Stimulated activated CD8-positive, alpha-beta memory T cell treated with anti-CD3 and anti-CD28 coated beads, Interleukin-12 subunit alpha, Interleukin-12 subunit beta, amount 100 ng/mL, for 1 hour (primary cell): ENCODE results near the gene RSPH6A.
A peak's percentile ranks its signal among the peaks of the same experiment; 100 is the strongest.
"Not testable (repeated sequence)": the region's sequence is repeated elsewhere in the genome, so short reads cannot be mapped to it uniquely, and the experiment has no call there.

ENCODE experiments used
- DNase-seq: peaks from one replicate; pipeline ENCODE4 v3.0.0-alpha.2; 2020; ENCODE audit warnings: low read depth

RSPH6A gene

DNA sequence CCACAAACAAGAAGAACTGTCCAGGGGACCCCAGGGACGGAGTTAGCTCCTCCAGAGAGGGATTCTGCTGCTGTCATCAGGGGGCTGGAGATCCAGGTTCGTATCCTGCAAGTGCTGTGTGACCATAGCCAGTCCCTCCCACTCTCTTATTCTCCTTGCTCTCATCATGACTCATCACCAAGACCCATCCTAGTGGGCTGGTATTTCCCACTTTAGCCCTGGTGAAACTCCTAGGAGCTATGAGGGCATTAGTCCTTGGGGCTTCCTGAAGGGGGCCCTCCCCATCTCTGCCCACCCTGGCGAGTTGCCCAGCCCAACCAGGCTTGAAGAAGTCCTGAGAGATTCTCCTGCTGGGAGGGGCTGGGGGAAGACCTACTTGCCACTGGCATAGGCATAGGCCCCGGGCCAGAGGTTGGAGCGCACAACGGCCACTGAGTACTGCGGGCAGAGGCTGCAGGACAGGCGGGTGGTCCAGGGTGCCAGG, 15.0 kb downstream of the RSPH6A start:
- no peak for DNase-seq

DNA sequence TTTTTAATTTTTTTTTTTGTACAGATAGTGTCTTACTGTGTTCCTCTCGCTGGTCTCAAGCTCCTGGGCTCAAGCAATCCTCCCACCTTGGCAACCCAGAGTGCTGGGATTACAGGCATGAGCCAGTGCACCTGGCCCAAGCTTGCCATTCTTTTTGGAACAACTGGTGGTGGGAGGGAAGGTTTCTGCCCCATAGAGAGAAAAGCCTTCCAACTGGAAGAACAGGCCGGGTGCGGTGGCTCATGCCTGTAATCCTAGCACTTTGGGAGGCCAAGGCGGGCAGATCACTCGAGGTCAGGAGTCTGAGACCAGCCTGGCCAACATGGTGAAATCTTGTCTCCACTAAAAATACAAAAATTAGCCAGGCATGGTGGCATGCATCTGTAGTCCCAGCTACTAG, 15.6 kb downstream of the RSPH6A start:
- not testable (repeated sequence) for DNase-seq

DNA sequence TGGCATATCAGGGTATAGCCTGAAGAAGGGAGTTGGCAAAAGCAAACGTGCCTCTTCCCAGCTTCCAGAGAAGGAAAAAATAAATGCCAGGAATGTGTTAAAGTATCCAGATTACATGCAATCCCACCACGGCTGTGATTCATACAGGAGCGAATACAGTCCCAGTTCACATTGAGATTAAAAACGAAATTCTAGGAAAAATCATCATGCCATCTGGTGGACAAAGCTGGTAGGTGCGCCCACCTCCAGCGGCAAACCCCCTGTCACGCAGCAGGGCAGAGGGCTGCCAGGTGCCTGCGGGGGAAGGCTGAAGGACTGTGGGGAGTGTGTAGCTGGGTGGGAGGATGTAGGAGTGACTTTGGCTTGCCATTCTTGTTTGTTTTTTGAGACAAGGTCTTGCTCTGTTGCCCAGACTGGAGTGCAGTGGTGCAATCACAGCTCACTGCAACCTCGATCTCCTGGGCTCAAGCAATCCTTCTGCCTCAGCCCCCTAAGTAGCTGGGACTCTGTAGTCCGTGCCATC, 16.1 kb downstream of the RSPH6A start:
- DNase-seq = peak; percentile 41

DNA sequence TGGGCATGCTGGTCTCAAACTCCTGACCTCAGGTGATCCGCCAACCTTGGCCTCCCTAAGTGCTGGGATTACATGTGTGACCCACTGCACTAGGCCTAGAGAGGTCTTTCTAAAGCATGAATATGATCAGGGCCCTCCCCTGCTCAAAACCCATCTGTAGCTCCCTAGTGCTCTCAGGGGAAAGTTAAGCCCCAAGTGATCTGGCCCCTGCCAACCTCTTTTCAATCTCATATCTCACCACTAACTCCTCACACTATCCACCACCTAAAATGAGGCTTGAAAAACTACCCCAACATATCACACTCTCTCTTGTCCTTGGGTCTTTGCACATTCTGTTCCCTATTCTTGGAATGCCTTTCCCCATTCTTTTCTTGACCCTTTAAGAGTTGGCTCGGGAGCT, 20.5 kb downstream of the RSPH6A start:
- no peak for DNase-seq

DNA sequence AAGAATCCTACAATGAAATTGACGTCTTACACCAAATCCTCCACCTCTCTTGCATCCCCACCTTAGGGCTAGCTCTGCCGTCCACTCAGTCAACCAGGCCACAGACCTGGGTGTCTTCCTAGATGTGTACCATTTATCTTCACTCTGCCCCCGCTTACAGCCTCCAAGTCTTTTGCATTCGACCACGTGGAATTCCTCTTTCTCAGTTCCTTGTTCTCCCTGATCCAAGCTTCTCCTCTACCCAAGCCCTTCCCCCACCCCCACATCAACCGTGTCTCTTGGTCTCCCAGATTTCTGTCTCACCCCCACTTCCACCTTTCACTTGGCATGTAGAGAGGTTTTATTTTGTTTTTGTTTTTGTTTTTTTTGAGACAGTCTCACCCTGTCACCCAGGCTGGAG, 21.2 kb downstream of the RSPH6A start:
- no peak for DNase-seq

DNA sequence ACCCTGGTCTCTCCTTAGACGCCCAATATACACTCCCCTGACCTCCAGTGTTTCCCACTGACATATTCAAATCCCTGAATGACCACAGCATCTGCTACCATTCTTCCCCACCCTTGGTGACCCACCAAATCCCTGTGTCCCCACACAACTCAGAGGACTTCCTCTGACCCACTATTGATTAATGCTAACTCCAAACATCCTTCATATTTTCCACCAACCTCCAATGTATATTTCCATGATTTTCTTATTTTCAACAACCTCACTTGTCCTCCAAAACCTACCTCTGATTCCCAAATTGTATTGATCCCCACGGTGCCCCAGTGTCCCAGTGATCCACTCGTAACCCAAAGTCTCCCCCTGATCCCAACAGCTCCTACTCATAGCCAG, 21.9 kb downstream of the RSPH6A start:
- DNase-seq = no peak

DNA sequence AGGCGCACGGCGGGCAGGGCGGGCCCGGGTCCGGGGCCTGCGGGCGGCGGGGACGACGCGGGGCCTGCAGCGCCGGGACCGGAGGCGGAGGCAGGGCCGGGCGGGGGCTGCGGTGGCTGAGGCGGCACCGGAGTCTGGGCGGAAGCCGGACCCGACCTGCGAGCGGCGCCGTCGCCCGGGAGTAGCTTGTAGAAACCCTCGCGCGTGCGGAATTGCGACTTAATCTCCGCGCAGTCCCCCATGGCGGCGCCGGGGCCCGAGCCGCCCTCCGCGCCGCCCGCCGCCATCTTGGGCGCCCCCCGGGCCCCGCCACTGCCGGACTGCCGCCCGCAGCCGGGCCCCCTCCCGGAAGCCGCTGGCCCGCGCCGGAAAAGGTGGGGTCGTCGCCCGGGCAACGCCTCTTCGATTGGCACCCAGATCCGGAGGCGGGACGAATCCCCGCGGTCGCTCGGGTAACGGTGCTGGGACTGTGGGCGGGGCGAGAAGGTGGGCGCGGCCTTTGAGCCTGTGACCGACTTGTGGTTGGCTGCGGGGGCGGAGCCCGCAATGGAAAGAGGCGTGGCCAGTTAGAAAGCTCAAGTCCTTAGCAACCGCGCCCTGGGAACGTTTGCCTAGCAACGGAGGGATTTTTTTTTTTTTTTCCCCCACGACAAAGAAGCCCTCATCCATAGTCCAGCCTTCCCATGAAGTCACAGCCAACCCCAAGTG, 22.5 kb downstream of the RSPH6A start, which contains the start of gene DMWD:
TSS of gene DMWD (minus strand) at position 376 of the 708 bp plus-strand sequence. CDS start at position 287, 89 bp downstream.
- peak; percentile 100 for DNase-seq

DNA sequence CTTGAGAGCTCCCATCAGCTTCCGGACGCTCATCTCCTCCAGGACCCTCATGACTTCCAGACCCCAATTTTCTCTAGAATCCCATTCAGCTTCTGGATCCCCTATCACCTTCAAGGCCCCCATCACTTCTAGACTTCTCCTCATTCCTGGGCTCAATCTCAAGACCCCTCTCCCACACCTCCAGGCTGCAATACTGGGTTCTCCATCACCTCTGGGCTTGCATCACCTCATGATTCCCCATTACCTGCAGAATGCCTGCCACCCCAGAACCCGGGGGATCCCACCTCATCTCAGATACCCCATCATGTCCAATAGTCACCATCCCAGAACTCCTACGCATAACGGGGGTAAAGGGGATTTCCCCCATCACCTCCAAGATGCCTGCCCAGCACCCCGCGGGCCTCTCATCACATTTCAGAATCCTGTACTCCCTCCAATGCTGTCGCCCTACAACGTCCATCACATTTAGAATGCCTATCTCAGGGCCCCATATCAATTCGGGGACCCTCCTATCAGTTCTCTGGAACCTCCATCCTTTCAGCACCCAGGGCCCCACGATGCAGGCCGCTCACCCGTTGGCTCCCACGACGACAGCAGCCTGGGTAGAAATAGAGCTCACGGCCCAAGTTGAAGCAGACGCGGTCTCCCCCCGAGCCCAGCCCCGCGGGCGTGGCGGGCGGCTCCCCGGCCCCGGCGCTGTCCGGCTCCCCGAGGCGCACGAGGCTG, 23.2 kb downstream of the RSPH6A start:
- DNase-seq = no peak

DNA sequence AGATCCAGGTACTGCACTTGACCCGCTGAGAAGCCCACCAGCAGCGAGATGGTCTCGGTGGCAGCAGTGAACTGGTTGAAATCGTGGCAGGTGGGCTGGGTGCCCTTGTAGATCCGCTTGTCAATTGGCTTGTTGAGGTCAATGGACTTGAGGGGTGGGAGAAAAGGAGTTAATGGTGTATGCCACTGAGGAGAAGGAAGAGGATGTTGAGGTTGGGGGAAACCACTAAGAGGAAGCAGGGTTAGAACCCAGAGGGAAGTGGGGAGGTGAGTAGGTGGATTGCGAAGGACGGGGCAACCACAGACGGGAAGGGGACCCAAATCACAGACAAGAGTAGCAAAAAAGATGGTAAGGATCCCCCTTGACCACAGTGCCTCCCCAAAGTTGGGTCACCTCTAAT, 24.2 kb downstream of the RSPH6A start:
- no peak for DNase-seq

DNA sequence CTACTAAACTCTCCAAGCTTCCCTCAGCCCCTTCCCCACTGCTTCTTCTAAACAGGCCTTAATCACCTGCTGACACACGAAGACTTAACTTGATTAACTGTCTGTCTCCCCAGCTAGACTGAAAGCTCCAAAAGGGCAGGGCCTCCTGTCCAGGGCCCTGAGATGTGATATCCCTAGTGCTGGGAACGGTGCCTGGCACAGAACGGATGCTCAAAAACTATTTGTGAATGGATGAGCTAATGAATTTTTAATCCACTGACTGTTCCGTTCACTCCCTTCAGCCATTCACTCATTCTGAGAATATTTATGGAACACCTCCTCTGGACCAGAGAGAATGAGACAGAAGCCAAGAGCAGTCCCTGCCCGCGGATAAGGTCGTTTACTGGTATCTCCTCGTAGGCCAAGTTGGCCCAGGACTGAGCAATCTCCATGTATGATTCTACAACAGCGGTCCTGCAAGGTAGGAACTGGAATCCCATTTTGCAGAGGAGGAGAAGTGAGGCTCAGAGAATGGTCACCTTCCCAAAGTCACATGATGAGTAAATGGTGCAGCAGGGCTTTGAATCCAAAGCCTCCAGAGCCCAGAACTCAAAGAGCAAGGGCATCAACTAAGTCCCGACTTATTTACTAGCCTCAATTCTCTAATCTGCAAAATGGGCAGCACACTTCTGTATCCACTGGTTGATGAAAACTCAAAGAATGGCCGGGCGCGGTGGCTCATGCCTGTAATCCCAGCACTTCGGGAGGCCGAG, 25.9 kb downstream of the RSPH6A start:
- no peak for DNase-seq

DNA sequence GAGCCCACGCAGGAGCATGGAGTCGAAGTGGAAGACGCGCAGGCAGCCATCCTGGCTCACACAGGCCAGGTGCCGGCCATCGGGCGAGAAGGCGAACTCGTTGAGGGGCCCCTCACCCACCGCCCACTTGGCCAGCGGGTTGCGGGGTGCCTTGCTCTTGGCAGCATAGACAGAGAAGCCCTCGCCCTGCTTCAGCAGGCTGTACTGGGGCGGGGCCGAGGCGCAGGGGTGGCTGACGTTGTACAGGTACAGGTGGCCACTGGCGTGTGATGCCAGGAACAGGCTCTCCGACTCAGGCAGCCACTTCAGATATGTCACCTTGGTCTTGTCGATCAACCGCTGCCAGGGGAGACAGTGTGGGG, 28.6 kb downstream of the RSPH6A start:
- DNase-seq = no peak

DNA sequence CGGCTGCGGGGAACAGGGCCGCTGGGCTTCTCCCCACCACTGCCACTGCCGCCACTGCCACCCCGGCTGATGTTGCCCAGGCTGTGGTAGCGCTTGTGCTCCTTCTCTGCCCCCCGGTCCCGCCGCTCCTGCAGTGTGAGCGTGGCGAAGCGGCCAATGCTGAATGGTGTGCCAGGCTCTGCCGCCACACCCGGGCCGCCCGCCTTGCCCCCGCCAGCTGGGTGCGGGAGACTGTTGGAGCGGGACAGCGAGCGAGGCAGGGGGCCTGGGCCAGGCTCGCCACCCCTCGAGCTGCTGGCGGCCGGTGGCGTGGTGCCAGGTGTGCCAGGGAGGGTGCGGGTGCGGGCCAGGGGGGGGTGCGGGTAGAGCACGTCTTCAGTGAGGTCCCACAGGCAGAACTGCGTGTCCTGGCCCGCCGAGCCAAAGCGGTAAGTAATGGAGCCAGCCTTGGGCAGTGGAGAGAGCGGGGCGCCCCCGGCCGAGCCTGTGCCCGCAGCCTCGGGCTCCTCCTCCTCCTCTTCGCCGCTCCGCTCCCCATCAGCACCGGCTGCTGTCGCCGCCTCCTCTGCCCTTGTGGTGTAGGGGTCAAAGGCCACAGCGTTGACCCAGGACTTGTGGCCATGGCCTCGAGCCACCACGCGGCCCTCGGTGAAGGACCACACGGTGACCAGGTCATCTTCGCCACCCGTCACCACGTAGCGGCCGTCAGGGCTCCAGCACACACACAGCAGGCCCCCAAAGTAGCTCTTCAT, 29.2 kb downstream of the RSPH6A start:
- no peak for DNase-seq

DNA sequence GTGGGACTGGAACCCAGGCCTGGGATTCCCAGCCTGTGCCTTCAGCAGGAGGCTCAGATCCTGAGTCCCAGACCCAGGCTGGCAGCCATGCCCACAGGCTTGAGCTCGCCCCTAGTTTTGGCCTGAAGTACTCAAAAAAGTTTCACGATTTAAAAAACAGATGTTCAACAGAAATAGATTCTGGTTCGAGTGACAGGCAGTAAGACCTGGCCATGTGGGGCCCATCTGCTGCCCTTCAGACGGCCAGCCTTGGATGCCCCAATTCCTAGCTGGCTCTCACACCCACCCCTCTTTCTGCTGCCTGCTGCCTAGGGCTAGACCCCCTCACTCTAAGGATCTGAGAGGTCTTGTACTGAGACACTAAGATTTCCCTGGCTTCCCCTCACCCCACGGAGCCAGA, 30.0 kb downstream of the RSPH6A start:
- no peak for DNase-seq

DNA sequence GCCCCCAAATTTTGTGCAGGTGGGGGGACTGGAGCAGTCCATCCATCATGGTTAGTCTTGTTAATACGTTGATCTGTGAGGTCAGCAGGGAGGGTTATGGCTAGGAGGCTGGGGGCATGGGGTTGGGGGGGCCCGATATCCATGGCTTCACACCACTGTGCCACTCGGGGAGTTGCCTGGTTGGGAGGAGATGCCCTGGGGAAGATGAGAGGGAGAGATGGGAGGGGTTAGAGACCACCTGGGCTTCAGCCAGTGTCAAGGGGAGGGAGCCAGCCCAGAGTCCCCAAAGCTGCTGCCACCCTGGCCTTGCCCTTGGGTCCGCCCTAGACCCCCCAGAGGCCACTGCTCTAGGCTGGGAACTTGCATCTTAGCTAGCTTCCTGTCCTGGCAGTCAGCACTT, 31.0 kb downstream of the RSPH6A start:
- no peak for DNase-seq

DNA sequence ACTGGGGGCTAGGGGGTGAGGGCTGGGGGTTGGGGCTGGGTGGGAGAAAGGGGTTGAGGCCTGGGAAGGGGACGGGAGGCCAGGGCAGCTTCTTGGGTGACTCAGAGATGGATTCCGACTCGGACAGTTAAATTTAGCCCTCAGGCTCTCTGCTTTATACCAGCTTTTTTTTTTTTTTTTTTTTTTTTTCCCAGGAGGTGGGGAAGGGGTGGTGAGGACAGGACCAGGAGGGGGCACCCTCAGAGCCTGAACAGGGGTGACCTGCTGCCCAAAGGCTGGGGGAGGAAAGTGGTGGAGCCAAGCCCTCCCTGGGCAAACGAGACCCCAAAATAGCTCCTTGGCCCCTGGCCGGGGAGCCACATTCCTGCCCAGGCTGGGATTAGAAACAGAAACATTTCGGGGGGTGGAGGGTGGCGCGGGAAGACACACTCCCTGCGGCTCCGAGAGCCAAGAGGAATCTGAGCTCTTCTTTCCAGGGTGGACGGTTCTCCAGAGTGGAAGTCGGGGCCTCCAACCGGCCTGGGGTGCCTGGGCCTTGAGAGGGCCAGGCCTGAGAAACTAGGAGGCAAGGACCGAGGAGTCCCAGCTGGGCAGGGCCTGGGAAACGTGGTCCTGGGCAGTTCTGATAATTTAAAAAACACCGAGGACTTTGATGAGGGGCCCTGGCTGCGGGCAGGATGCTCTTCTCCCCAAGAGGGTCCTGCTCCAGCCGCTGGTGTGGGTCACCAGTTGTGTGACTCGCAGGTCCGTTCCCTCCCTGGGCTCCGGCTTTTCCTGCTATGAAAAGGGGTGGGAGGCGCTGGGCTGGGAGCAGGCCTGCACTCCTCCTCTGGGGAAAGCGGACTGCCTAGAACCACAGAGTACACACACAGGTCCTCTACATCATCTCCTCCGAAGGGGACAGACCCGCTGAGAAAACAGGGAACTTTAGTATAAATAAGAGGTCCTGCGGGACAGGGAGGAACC, 32.0 kb downstream of the RSPH6A start:
- DNase-seq = no peak

DNA sequence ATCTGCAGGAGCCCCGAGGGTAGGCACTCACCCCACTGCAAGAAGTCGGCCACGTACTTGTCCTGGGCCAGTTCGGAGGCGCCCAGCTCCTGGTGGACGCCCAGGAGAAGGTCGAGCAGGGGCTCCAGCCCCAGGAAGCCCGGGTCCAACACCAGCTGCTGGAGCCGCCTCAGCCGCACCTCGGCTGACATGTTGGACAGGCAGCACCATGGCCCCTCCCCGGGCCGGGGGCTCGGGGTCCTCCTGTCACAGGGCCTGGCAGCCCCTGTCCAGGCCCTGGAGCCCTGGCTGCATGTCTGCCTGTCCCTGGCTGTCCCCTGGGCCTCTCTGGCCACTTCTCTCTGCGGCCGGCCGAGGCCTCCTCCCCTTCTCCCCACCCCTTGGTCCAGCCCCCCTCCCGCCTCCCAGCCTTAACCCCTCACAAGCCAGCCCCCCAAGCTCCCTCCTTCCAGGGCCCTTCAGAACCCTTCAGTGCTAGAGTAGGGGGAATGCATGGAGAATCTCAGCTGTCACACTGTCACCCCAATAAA, 32.9 kb downstream of the RSPH6A start, which contains the start of gene DMPK:
TSS of gene DMPK (minus strand) at position 329 of the 530 bp plus-strand sequence. CDS start at position 191, 138 bp downstream.
- DNase-seq = no peak

DNA sequence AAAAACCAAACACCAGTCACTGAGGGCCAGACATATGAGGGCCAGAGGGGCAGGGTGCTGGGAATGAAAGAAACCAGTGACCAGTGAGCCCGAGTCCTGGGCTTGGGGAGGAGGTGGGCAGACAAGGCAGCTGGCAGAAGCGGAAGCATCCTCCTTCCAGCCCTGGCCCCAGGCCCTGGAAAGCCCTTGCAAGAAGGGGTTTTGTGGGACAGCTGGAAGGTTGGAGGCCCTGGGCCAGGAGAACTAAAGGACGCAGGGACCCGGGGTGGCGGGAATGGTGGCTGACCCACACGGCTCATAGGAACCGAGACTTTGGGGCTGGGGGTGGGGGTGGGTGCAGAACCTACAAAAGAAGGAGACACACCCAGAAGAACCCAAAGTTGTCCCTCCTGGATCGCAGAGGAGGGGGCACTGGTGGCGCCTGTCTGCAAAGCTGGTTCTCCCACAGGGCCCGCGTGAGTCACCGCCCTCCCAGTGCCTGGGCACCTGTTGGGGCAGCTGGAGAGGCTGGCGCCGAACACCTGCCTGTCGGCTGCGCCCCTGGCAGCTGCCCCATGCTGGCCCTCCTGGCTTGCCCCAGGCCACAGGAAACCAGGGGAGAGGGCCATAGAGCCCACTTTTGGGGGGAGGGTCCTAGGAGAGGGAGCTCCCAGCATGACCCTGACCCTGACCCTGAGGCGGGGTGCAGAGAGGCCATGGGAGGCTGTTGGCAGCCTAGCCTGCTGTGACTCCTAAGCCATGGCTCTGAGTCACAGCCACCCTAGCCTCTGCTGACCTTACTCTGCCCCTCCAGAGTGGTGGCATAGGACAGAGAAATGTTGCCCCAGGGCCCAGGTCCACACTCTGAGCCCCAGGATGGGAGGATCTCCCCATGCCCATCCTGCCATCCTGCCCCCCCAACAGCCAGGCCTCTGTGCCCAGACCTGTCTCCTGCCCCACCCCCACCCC, 33.6 kb downstream of the RSPH6A start:
- no peak for DNase-seq

DNA sequence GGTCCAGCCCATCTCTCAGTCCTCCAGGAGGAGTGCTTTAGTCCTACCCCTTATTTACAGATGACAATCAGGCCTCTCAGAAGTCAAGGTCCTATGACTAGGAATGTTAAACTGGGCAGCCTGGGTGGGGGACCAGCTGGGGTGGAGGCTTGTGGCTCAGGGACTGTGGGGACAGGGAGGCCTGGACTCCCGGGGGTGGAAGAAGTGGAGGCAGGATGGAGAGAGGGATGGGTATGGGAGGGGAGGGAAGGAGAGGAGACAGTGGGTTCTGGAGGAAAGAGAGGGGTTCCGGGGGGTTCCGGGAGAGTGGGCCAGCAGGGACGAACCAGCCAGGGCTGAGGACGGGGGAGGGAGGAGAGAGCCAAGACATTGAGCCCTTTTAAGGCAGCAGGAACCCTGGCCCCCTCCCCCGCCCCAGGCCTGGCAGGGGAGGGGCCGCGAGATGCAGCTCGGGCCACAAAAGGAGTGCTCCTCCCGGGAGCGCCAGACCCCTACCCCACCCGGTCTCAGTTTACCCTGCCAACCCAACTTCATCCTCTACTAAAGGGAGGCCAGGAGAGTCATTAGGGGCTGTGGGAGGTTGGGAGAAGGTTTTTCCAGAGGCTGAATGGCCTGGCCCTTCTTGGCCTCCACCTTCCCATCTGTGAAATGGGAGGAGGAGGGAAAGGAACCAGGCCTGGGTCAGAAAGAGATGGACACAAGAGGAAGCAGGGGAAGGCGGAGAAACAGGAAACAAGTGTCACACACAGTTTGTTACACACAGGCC, 34.5 kb downstream of the RSPH6A start:
- no peak for DNase-seq

DNA sequence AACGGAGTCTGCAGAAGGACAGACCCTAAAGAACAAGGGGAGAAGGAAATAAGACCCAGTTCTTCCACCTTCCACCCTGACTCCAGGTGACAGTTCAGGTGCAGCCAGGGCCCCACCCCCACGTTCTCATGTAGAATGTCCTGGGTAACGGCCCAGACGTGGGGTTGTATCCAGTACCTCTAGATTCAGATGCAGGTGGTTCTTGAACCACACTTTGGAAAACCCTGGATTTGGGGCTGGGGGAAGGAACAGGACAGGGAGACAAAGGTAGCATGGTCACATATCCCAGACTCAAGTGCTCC, 35.0 kb downstream of the RSPH6A start:
- DNase-seq = no peak
